Measurements from ENCODE around the gene MBTPS1.

GRCh38 chr16:84095466-84095865 lies 21.3 kb downstream of the MBTPS1 start:
- TF ChIP-seq CTCF (IDR thresholded peaks at IDR 0.05) (no peak), POLR2A (IDR thresholded peaks at IDR 0.05) (no peak)
